Kidney (tissue), 14 donors: ENCODE measurements around the gene GMPR. TPM values are rescaled to one million over a fixed set of nuclear protein-coding genes. Genes with fewer than 3 reads are reported as not detected.

Source experiments
- DNase-seq, 5 donors: peaks; one replicate each; pipeline ENCODE4 v3.0.0-alpha.2; 2013 to 2020
- FAIRE-seq: peaks from 2 replicates; lab custom pipeline; 2012; peaks lifted over from hg19 to GRCh38; lab: Jason Lieb, UNC
- H3K27ac ChIP-seq, 2 donors: one replicate each; pipeline ENCODE4 v1.7.0; 2013; ENCODE audit warnings: low read depth in 2 of 2, low read length in 2 of 2, inconsistent platforms in 1 of 2
- H3K27me3 ChIP-seq: one replicate; pipeline ENCODE4 v1.7.1; 2013; ENCODE audit warnings: low read length, inconsistent platforms; ENCODE audit not compliant: control insufficient read depth, insufficient read depth
- H3K36me3 ChIP-seq, 3 donors: one replicate each; pipeline versions ENCODE4 v1.7.0 to v1.7.1; 2013; ENCODE audit warnings: low read length in 3 of 3, control low read depth in 1 of 3, inconsistent platforms in 1 of 3; ENCODE audit not compliant: insufficient read depth in 3 of 3, control insufficient read depth in 2 of 3
- H3K4me1 ChIP-seq, 3 donors: one replicate each; pipeline versions ENCODE4 v1.7.0 to v1.7.1; 2013; ENCODE audit warnings: low read length in 3 of 3, inconsistent platforms in 1 of 3, low read depth in 1 of 3; ENCODE audit not compliant: control insufficient read depth in 2 of 3, insufficient read depth in 2 of 3
- H3K4me3 ChIP-seq, 3 donors: one replicate each; pipeline versions ENCODE4 v1.7.0 to v1.8.1; 2013; ENCODE audit warnings: low read length in 3 of 3, control low read depth in 1 of 3, inconsistent platforms in 1 of 3
- H3K9ac ChIP-seq, 3 donors: one replicate each; pipeline versions ENCODE4 v1.7.0 to v1.7.1; 2013; ENCODE audit warnings: low read length in 3 of 3, control low read depth in 1 of 3, inconsistent platforms in 1 of 3
- H3K9me3 ChIP-seq, 3 donors: one replicate each; pipeline versions ENCODE4 v1.7.0 to v1.7.1; 2013; ENCODE audit warnings: low read length in 3 of 3, control low read depth in 1 of 3, inconsistent platforms in 1 of 3; ENCODE audit not compliant: control insufficient read depth in 2 of 3, insufficient read depth in 1 of 3
- intact Hi-C: fragments of 100-400 bp; cut with DNase I; formaldehyde crosslinking; loops from one replicate; pipeline ENCODE4 v1.11.1; 2022
- polyA plus RNA-seq: library from polyadenylated mRNA; stranded (reverse); fragments of 350-450 nt; fragmentation: Illumina TruSeq; extraction: RNeasy Lipid Tissue Mini Kit (QIAGEN cat#74804); gene quantifications from one replicate; pipeline ENCODE4 v1.2.3, GENCODE V29; 2014; ENCODE audit warnings: low read depth, low replicate concordance; ENCODE audit not compliant: insufficient read depth
- total RNA-seq: library from RNA; stranded (reverse); fragmentation: NEBNext Ultra II Directional; extraction: Animal tissue kit (Norgen Biotek cat#: 25700); gene quantifications from one replicate; pipeline ENCODE4 v1.2.1, GENCODE V29; 2021
- TF ChIP-seq, protein P1 (sequence below): IDR thresholded peaks from 3 replicates; pipeline ENCODE4 v1.5.1; 2012; ENCODE audit warnings: mild to moderate bottlenecking, moderate library complexity, borderline replicate concordance; ENCODE audit not compliant: insufficient read depth; ENCODE audit errors: extremely low read depth
- donor health status: control.
- donor health status: control.
- donor health status: control.
- donor health status: control.
- donor health status: control.
- donor health status: DM: yes; HTN: yes; CAD: no.
- donor health status: Normal renal cell carcinoma (clear cell type).

The GMPR gene
- total and polyA plus RNA-seq, 2 donors from 2014 or later = 51.4 to 54.5 TPM

GRCh38 chr6:16228709-16229665 is 9.4 kb upstream of the GMPR start:
- peak overlapping the region in 1 of 3 donors; percentile 35 for H3K4me3 ChIP-seq
- no peaks in the 10 kb centered on the region for H3K36me3 ChIP-seq
- peaks cover 0 to 8% (median 5%) of the 10 kb centered on the region in 3 donors for H3K4me1 ChIP-seq
- intact Hi-C loops = no loop called here
- FAIRE-seq (no peak), DNase-seq (peak in 4 of 5 donors; percentile 57 to 74 (median 71))
- H3K9ac ChIP-seq = no peak overlapping the region
- no peaks in the 10 kb centered on the region for H3K9me3 ChIP-seq
- no peaks in the 10 kb centered on the region for H3K27me3 ChIP-seq
- H3K27ac ChIP-seq = no peak overlapping the region
- TF ChIP-seq, protein P1, sequence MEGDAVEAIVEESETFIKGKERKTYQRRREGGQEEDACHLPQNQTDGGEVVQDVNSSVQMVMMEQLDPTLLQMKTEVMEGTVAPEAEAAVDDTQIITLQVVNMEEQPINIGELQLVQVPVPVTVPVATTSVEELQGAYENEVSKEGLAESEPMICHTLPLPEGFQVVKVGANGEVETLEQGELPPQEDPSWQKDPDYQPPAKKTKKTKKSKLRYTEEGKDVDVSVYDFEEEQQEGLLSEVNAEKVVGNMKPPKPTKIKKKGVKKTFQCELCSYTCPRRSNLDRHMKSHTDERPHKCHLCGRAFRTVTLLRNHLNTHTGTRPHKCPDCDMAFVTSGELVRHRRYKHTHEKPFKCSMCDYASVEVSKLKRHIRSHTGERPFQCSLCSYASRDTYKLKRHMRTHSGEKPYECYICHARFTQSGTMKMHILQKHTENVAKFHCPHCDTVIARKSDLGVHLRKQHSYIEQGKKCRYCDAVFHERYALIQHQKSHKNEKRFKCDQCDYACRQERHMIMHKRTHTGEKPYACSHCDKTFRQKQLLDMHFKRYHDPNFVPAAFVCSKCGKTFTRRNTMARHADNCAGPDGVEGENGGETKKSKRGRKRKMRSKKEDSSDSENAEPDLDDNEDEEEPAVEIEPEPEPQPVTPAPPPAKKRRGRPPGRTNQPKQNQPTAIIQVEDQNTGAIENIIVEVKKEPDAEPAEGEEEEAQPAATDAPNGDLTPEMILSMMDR = no peak

- FAIRE-seq (no peak), DNase-seq (peak in 4 of 5 donors; percentile 48 to 64 (median 60))
- TF ChIP-seq, protein P1 = no peak
- intact Hi-C loops = no loop called here
- H3K27me3 ChIP-seq = no peaks in the 10 kb centered on the region
- no peaks in the 10 kb centered on the region for H3K9me3 ChIP-seq
- H3K36me3 ChIP-seq = no peaks in the 10 kb centered on the region
- H3K9ac ChIP-seq = no peak overlapping the region
- H3K27ac ChIP-seq = no peak overlapping the region
- no peak overlapping the region for H3K4me3 ChIP-seq
- H3K4me1 ChIP-seq = peaks cover 0 to 8% (median 5%) of the 10 kb centered on the region in 3 donors
These were observed 8.7 kb upstream of the GMPR start for GRCh38 chr6:16229700-16230099.

- TF ChIP-seq, protein P1 = no peak
- no peaks in the 10 kb centered on the region for H3K36me3 ChIP-seq
- no peak for FAIRE-seq
- H3K4me1 ChIP-seq = peaks cover under 1 to 10% (median 5%) of the 10 kb centered on the region in 3 donors
- no peak overlapping the region for H3K4me3 ChIP-seq
- no peaks in the 10 kb centered on the region for H3K27me3 ChIP-seq
- intact Hi-C loops = no loop called here
- H3K9ac ChIP-seq = no peak overlapping the region
- H3K9me3 ChIP-seq = no peaks in the 10 kb centered on the region
- no peak for DNase-seq
- no peak overlapping the region for H3K27ac ChIP-seq
These were observed 7.4 kb upstream of the GMPR start for GRCh38 chr6:16230953-16231352.
